SK-MEL-5 (cell line): Measurements from ENCODE around the gene CYP4V2. TPM values are rescaled to one million over a fixed set of nuclear protein-coding genes. Genes with fewer than 3 reads are reported as not detected.

Experiments used
- DNase-seq: peaks from one replicate; pipeline ENCODE4 v3.0.0-alpha.2; 2016; ENCODE audit warnings: low read depth, low spot score
- in situ Hi-C: cut with HindIII; loops from 2 replicates; pipeline ENCODE4 v1.10.0; 2016; ENCODE audit warnings: low sequenced_read_pairs, high pct_unique_total_duplicates, low pct_unique_long_range_greater_than_20kb
- total RNA-seq: library from RNA; depleted of rRNA; stranded (reverse); fragments of >200 nt; shearing (Covaris generic); gene quantifications from 2 replicates; pipeline ENCODE4 v1.2.3, GENCODE V29; 2014

CYP4V2 gene
- total RNA-seq, 1 experiment from 2014 or later: 61.6 TPM

- in situ Hi-C loops: no loop called here
Measured at GRCh38 chr4:186169945-186170802, 21.2 kb upstream of the CYP4V2 start.

GRCh38 chr4:186170966-186171365 is 20.4 kb upstream of the CYP4V2 start:
- in situ Hi-C loops: no loop called here

More at GRCh38 chr4:186169945-186170802, 21.2 kb upstream of the CYP4V2 start:
- DNase-seq: no peak

GRCh38 chr4:186172546-186172945 is 18.8 kb upstream of the CYP4V2 start:
- in situ Hi-C loops: no loop called here
- no peak for DNase-seq

More at GRCh38 chr4:186170966-186171365, 20.4 kb upstream of the CYP4V2 start:
- no peak for DNase-seq

- in situ Hi-C loops: no loop called here
Measured at GRCh38 chr4:186188107-186188506, 3.3 kb upstream of the CYP4V2 start.

GRCh38 chr4:186189656-186190055 is 1.7 kb upstream of the CYP4V2 start:
- in situ Hi-C loops: no loop called here

More at GRCh38 chr4:186188107-186188506, 3.3 kb upstream of the CYP4V2 start:
- DNase-seq: no peak

GRCh38 chr4:186190581-186191199 is 677 bp upstream of the CYP4V2 start:
- DNase-seq: peak; percentile 15
- in situ Hi-C loops: no loop called here

More at GRCh38 chr4:186189656-186190055, 1.7 kb upstream of the CYP4V2 start:
- DNase-seq: no peak

- in situ Hi-C loops: no loop called here
- DNase-seq: peak; percentile 71
Measured at GRCh38 chr4:186192066-186192612, 772 bp downstream of the CYP4V2 start.

GRCh38 chr4:186193851-186194250 is 2.5 kb downstream of the CYP4V2 start:
- in situ Hi-C loops: no loop called here
- no peak for DNase-seq

GRCh38 chr4:186196063-186196462 is 4.7 kb downstream of the CYP4V2 start:
- in situ Hi-C loops: no loop called here
- DNase-seq: no peak

GRCh38 chr4:186200516-186200915 is 9.1 kb downstream of the CYP4V2 start:
- in situ Hi-C loops: no loop called here
- no peak for DNase-seq

GRCh38 chr4:186201010-186201409 is 9.6 kb downstream of the CYP4V2 start:
- no peak for DNase-seq
- in situ Hi-C loops: no loop called here

GRCh38 chr4:186201535-186202230 is 10.3 kb downstream of the CYP4V2 start:
- in situ Hi-C loops: no loop called here
- DNase-seq: peak; percentile 81

GRCh38 chr4:186202490-186203140 is 11.2 kb downstream of the CYP4V2 start:
- DNase-seq: no peak
- in situ Hi-C loops: no loop called here

- in situ Hi-C loops: no loop called here
- no peak for DNase-seq
Measured at GRCh38 chr4:186203406-186203805, 12.0 kb downstream of the CYP4V2 start.

- DNase-seq: no peak
- in situ Hi-C loops: no loop called here
Measured at GRCh38 chr4:186204103-186204559, 12.8 kb downstream of the CYP4V2 start.

GRCh38 chr4:186204686-186205085 is 13.3 kb downstream of the CYP4V2 start:
- in situ Hi-C loops: no loop called here
- DNase-seq: no peak

- DNase-seq: no peak
- in situ Hi-C loops: no loop called here
Measured at GRCh38 chr4:186205156-186205555, 13.8 kb downstream of the CYP4V2 start.
